ENCODE results near the gene CFAP54.

- TF ChIP-seq CTCF (conservative IDR thresholded peaks at IDR 0.05 in 1 of 2, IDR thresholded peaks at IDR 0.05 in 1 of 2; ENCODE audit: extremely low read depth in 1 of 2, insufficient read depth in 1 of 2, low read depth in 1 of 2, low read length in 2 of 2): no peak
- no peak for TF ChIP-seq EZH2 (IDR thresholded peaks at IDR 0.05; ENCODE audit: borderline replicate concordance, low read length)
These were observed 377.6 kb downstream of the CFAP54 start for GRCh38 chr12:96866801-96867590.

Measured in mammary epithelial cell (primary cell).